GM23338 (cell line): Measurements from ENCODE around the gene PHC2. TPM values are rescaled to one million over a fixed set of nuclear protein-coding genes. Genes with fewer than 3 reads are reported as not detected.

Experiments
- ATAC-seq: fragments of 200-7000 bp; cut with Tn5 transposase; 3 replicates; pipeline ENCODE4 v1.9.1; 2020
- DNase-seq: peaks from one replicate; pipeline ENCODE4 v3.0.0-alpha.2; 2015; ENCODE audit warnings: low spot score
- H2AFZ ChIP-seq: fragments of 200-600 bp; sonication (generic); 2 replicates; pipeline ENCODE4 v1.8.0; 2016; ENCODE audit warnings: antibody characterized with exemption, mild to moderate bottlenecking, moderate library complexity
- H3F3A ChIP-seq: fragments of 200-600 bp; sonication (generic); replicated peaks from 2 replicates; pipeline ENCODE4 v1.8.0; 2017; ENCODE audit warnings: antibody characterized with exemption, mixed run types, low read depth
- H3K27ac ChIP-seq: fragments of 200-600 bp; sonication (generic); 2 replicates; pipeline ENCODE4 v1.6.1; 2016; ENCODE audit warnings: low read depth
- H3K27me3 ChIP-seq: fragments of 200-600 bp; sonication (generic); 2 replicates; pipeline ENCODE4 v1.8.0; 2016; ENCODE audit warnings: mild to moderate bottlenecking, mixed run types, moderate library complexity; ENCODE audit not compliant: insufficient read depth
- H3K36me3 ChIP-seq: fragments of 200-600 bp; sonication (generic); 2 replicates; pipeline ENCODE4 v1.8.0; 2016; ENCODE audit warnings: mild to moderate bottlenecking; ENCODE audit not compliant: insufficient read depth
- H3K4me1 ChIP-seq: fragments of 200-600 bp; sonication (generic); 2 replicates; pipeline ENCODE4 v1.8.0; 2016; ENCODE audit warnings: mild to moderate bottlenecking, moderate library complexity; ENCODE audit not compliant: insufficient read depth
- H3K4me2 ChIP-seq: fragments of 200-600 bp; sonication (generic); 2 replicates; pipeline ENCODE4 v1.7.1; 2017; ENCODE audit warnings: mixed run types
- H3K4me3 ChIP-seq: fragments of 200-600 bp; sonication (generic); 2 replicates; pipeline ENCODE4 v1.6.1; 2016; ENCODE audit warnings: mixed run types
- H3K79me2 ChIP-seq: fragments of 200-600 bp; sonication (generic); replicated peaks from 2 replicates; pipeline ENCODE4 v1.8.0; 2017; ENCODE audit warnings: mild to moderate bottlenecking; ENCODE audit not compliant: insufficient read depth
- H3K9me2 ChIP-seq: fragments of 200-600 bp; sonication (generic); 2 replicates; pipeline ENCODE4 v1.8.0; 2017; ENCODE audit not compliant: insufficient read depth
- H4K20me1 ChIP-seq: fragments of 200-600 bp; sonication (generic); replicated peaks from 2 replicates; pipeline ENCODE4 v1.8.0; 2017; ENCODE audit warnings: mild to moderate bottlenecking; ENCODE audit not compliant: insufficient read depth
- H3K27ac Mint-ChIP-seq: 2 replicates; pipeline ENCODE4 v1.8.0; 2020; ENCODE audit warnings: inconsistent platforms, mild to moderate bottlenecking, moderate library complexity, mixed read lengths
- H3K27me3 Mint-ChIP-seq: 3 replicates; pipeline ENCODE4 v1.8.0; 2022; ENCODE audit warnings: low read depth, mild to moderate bottlenecking, moderate library complexity, mixed read lengths, inconsistent platforms; ENCODE audit not compliant: insufficient read depth, poor library complexity
- H3K36me3 Mint-ChIP-seq: 3 replicates; pipeline ENCODE4 v1.8.0; 2021; ENCODE audit warnings: low read depth, mild to moderate bottlenecking, inconsistent platforms, moderate library complexity, mixed read lengths
- H3K4me1 Mint-ChIP-seq: 3 replicates; pipeline ENCODE4 v1.8.0; 2020; ENCODE audit warnings: mild to moderate bottlenecking, inconsistent platforms, mixed read lengths
- H3K4me3 Mint-ChIP-seq: 3 replicates; pipeline ENCODE4 v1.8.0; 2021; ENCODE audit warnings: moderate library complexity, mild to moderate bottlenecking, inconsistent platforms, mixed read lengths
- H3K9me3 Mint-ChIP-seq: 3 replicates; pipeline ENCODE4 v1.8.0; 2020; ENCODE audit warnings: moderate library complexity, mild to moderate bottlenecking, inconsistent platforms, mixed read lengths
- CTCF ChIP-seq, 2 experiments: fragments of 200-600 bp in 1 of 2; sonication (generic) in 1 of 2; conservative IDR thresholded peaks; 2 replicates each; pipeline versions ENCODE4 v1.5.1 to v1.6.1; 2016 to 2017; ENCODE audit warnings: antibody characterized with exemption in 2 of 2, low read depth in 2 of 2, mild to moderate bottlenecking in 2 of 2, moderate library complexity in 1 of 2
- EZH2 ChIP-seq: fragments of 200-600 bp; sonication (generic); IDR thresholded peaks from one replicate; pipeline ENCODE4 v1.8.0; 2017; ENCODE audit warnings: antibody characterized with exemption, mild to moderate bottlenecking, low read depth; ENCODE audit not compliant: unreplicated experiment
- JUNB ChIP-seq: IDR thresholded peaks from one replicate; pipeline ENCODE4 v1.6.1; 2016; ENCODE audit warnings: antibody characterized with exemption; ENCODE audit not compliant: unreplicated experiment
- NANOG ChIP-seq: IDR thresholded peaks from 2 replicates; pipeline ENCODE4 v1.6.1; 2016; ENCODE audit warnings: antibody characterized with exemption, borderline replicate concordance
- REST ChIP-seq: IDR thresholded peaks from one replicate; pipeline ENCODE4 v1.6.1; 2018; ENCODE audit warnings: antibody characterized with exemption; ENCODE audit not compliant: unreplicated experiment
- STAT1 ChIP-seq: IDR thresholded peaks from one replicate; pipeline ENCODE4 v1.6.1; 2016; ENCODE audit warnings: antibody characterized with exemption; ENCODE audit not compliant: unreplicated experiment
- ZNF114 ChIP-seq: fragments of 250-450 bp; sonication (Bioruptor Pico); IDR thresholded peaks from 2 replicates; pipeline ENCODE4 v1.5.0; 2020; ENCODE audit warnings: mild to moderate bottlenecking, moderate library complexity
- polyA plus RNA-seq: library from polyadenylated mRNA; unstranded; fragments of >200 nt; fragmentation: Nextera tagmentation; extraction: Ambion mirVana; gene quantifications from 2 replicates; pipeline ENCODE4 v1.2.1, GENCODE V29; 2016
- total RNA-seq: library from RNA; depleted of rRNA; stranded (reverse); fragments of >200 nt; shearing (Covaris generic); gene quantifications from 2 replicates; pipeline ENCODE4 v1.2.3, GENCODE V29; 2014

The PHC2 gene
- total and polyA plus RNA-seq, 2 experiments from 2014 or later: 1.7 to 7.3 TPM

GRCh38 chr1:33327587-33328325, 103.1 kb downstream of the PHC2 start:
- Mint-ChIP-seq H3K4me3 (no peak overlapping the region), H3K27me3 (peaks cover 13% of the 10 kb centered on the region), H3K9me3 (no peaks in the 10 kb centered on the region), H3K27ac (no peak overlapping the region), H3K36me3 (peaks cover 10% of the 10 kb centered on the region; the same call in 2 of the 3 replicates), H3K4me1 (peaks cover 5% of the 10 kb centered on the region; the same call in 1 of the 3 replicates)
- ATAC-seq (no peak), DNase-seq (no peak)
- Histone ChIP-seq H2AFZ (no peak overlapping the region), H3K27ac (no peak overlapping the region), H3K9me2 (no peaks in the 10 kb centered on the region), H3K79me2 (no peaks in the 10 kb centered on the region), H3F3A (no peaks in the 10 kb centered on the region), H4K20me1 (no peaks in the 10 kb centered on the region; the same call in 1 of the 2 replicates), H3K4me2 (no peak overlapping the region), H3K36me3 (no peaks in the 10 kb centered on the region), H3K4me1 (no peaks in the 10 kb centered on the region), H3K27me3 (no peaks in the 10 kb centered on the region), H3K4me3 (no peak overlapping the region)
- TF ChIP-seq REST (no peak), JUNB (no peak), NANOG (no peak), EZH2 (no peak), STAT1 (no peak), ZNF114 (CRISPR knock-in tag) (no peak), CTCF (conservative IDR thresholded peaks at IDR 0.05; ENCODE audit: low read depth in 2 of 2) (no peak)

GRCh38 chr1:33326785-33327184, 104.1 kb downstream of the PHC2 start:
- no peaks in the 10 kb centered on the region for H3F3A ChIP-seq
- no peaks in the 10 kb centered on the region for H3K79me2 ChIP-seq
- H3K27me3 ChIP-seq: no peaks in the 10 kb centered on the region
- Mint-ChIP-seq H3K9me3 (no peaks in the 10 kb centered on the region), H3K36me3 (peaks cover 10% of the 10 kb centered on the region; the same call in 2 of the 3 replicates), H3K27ac (no peak overlapping the region), H3K27me3 (peaks cover 11% of the 10 kb centered on the region), H3K4me1 (peaks cover 5% of the 10 kb centered on the region; the same call in 1 of the 3 replicates), H3K4me3 (no peak overlapping the region)
- no peak overlapping the region for H2AFZ ChIP-seq
- no peak overlapping the region for H3K4me3 ChIP-seq
- no peaks in the 10 kb centered on the region for H3K9me2 ChIP-seq
- no peaks in the 10 kb centered on the region for H3K4me1 ChIP-seq
- H3K4me2 ChIP-seq: no peak overlapping the region
- H3K36me3 ChIP-seq: no peaks in the 10 kb centered on the region
- H3K27ac ChIP-seq: no peak overlapping the region
- H4K20me1 ChIP-seq: no peaks in the 10 kb centered on the region; the same call in 1 of the 2 replicates
- ATAC-seq (no peak), DNase-seq (no peak)
- TF ChIP-seq NANOG (no peak), CTCF (conservative IDR thresholded peaks at IDR 0.05; ENCODE audit: low read depth in 2 of 2) (no peak)
